HAP-1 (cell line): ENCODE data around the gene MRPL34.
A peak's percentile ranks its signal among the peaks of the same experiment; 100 is the strongest.
"Not testable (repeated sequence)": the region's sequence is repeated elsewhere in the genome, so short reads cannot be mapped to it uniquely, and the experiment has no call there.

Source experiments
- DNase-seq, 2 experiments: peaks; one replicate each; pipeline ENCODE4 v3.0.0-alpha.2; 2016 to 2020; ENCODE audit warnings: low spot score in 2 of 2
- H3K27me3 ChIP-seq: fragments of 250-450 bp; sonication (Bioruptor Pico); 2 replicates; pipeline ENCODE4 v1.5.1; 2020; ENCODE audit warnings: low read depth, mild to moderate bottlenecking, moderate library complexity
- H3K36me3 ChIP-seq: fragments of 250-450 bp; sonication (Bioruptor Pico); replicated peaks from 2 replicates; pipeline ENCODE4 v1.5.1; 2020; ENCODE audit warnings: mild to moderate bottlenecking
- H3K4me1 ChIP-seq: fragments of 250-450 bp; sonication (Bioruptor Pico); 2 replicates; pipeline ENCODE4 v1.5.1; 2020; ENCODE audit warnings: mild to moderate bottlenecking
- H3K4me3 ChIP-seq: fragments of 250-450 bp; sonication (Bioruptor Pico); 2 replicates; pipeline ENCODE4 v1.5.1; 2020; ENCODE audit warnings: mild to moderate bottlenecking, moderate library complexity
- H3K9me3 ChIP-seq: fragments of 250-450 bp; sonication (Bioruptor Pico); 2 replicates; pipeline ENCODE4 v1.5.1; 2020; ENCODE audit warnings: mild to moderate bottlenecking, moderate library complexity
- in situ Hi-C: fragments of 300-500 bp; cut with MboI; formaldehyde crosslinking; loops from 3 replicates; pipeline ENCODE4 v1.14.3; 2020; ENCODE audit warnings: low sequenced_read_pairs, inconsistent platforms, mixed read lengths

Gene MRPL34

DNA sequence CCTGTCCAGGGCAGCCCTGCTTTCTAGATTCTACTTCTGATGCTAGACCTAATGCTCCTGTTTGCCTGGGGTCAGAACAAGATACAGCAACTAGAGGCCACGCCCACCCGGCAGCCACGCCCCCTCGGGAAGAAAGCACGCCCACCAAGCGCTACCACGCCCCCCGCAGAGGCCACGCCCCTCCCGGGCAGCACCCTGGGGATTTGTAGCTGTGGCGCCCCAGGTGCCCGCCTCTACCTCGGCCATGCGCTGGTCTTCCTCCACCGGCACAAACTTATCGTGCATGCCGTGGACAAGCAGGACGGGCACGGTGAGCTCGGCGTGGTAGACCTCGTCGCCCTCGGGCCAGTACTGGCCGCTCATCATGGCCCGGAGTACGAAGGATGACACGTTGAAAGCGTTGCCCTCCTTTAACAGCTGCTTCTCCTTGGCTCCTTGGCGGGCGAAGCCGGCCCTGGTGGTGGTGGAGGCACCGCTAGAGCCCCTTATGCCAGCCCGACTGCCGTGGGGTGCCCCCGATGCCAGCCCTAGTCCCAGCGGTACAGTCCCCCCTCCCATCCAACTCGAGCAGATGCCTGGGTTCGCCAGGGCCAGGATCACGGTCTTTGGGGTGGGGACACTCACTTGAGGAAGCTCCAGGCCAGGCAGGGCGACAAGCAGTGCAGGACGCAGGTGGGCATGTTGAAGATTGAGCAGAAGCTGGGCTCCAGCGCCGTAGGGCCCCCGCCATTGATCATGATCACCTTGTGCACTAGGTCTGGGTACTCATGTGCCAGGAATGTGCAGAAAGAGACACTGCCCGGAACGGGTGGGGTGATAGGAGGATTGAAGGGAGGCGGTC, 11.4 kb upstream of the MRPL34 start:
- Histone ChIP-seq H3K4me1 (peaks cover 8% of the 10 kb centered on the region), H3K9me3 (peaks cover 4% of the 10 kb centered on the region; the same call in 1 of the 2 replicates), H3K27me3 (no peaks in the 10 kb centered on the region), H3K4me3 (no peak overlapping the region), H3K36me3 (peaks cover 12% of the 10 kb centered on the region)
- in situ Hi-C loops, result no loop called here
- DNase-seq, result peak in 1 of 2 experiments; percentile 83

DNA sequence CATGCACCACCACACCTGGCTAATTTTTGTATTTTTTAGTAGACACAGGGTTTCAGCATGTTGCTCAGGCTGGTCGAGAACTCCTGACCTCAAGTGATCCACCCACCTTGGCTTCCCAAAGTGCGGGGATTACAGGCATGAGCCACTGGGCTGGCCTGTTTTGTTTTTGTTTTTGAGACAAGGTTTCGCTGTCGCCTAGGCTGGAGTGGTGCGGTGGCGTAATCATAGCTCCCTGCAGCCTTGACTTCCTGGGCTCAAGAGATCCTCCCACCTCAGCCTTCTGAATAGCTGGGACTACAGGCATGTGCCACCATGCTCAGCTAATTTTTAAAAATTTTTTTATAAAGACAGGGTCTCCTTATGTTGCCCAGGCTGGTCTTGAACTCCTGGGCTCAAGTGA, 10.1 kb upstream of the MRPL34 start:
- H3K36me3 ChIP-seq, result peaks cover 12% of the 10 kb centered on the region
- H3K4me3 ChIP-seq, H3K9me3 ChIP-seq, H3K27me3 ChIP-seq, in situ Hi-C loops, H3K4me1 ChIP-seq, DNase-seq: not testable (repeated sequence)

DNA sequence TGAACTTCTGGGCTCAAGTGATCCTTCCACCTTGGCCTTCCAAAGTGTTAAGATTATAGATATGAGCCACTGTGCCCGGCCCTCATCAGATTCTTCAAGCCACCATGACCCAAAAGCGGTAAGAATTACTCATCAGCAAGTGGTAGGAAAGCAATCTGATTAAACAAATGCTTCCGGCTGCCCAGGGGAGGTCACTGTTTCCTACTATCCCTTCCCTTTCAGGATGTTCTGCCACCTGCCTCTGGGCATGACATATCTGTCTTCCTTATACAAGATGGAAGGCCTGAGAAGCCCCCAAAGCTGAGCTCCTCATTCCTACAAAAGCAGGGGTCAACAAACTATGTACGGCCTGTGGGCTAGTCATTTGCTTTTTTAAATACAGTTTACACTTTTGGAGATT, 9.4 kb upstream of the MRPL34 start:
- Histone ChIP-seq H3K27me3 (no peaks in the 10 kb centered on the region), H3K36me3 (peaks cover 12% of the 10 kb centered on the region), H3K4me3 (no peak overlapping the region), H3K9me3 (peaks cover 4% of the 10 kb centered on the region; the same call in 1 of the 2 replicates), H3K4me1 (peaks cover 8% of the 10 kb centered on the region)
- in situ Hi-C loops, result no loop called here
- DNase-seq, result no peak

DNA sequence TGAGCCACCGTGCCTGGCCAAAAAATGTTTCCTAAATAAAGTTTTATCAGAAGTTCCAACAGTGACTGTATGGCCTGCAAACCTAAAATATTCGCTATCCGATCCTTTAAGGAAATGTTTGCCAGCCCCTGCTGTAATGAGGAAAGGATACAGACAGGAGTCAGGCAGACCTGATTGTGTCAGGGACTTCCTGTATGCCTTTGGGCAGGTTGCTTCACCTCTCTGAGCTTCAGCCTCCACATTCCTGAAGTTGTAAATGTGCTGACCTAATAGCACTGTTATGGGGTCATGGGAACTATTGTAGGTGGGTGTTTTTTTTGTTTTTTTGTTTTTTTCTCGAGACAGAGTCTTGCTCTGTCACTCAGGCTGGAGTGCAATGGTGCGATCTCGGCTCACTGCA, 8.7 kb upstream of the MRPL34 start:
- H3K27me3 ChIP-seq, result no peaks in the 10 kb centered on the region
- no peak for DNase-seq
- peaks cover 4% of the 10 kb centered on the region; the same call in 1 of the 2 replicates for H3K9me3 ChIP-seq
- H3K36me3 ChIP-seq, result peaks cover 12% of the 10 kb centered on the region
- in situ Hi-C loops, result no loop called here
- H3K4me3 ChIP-seq, result no peak overlapping the region
- H3K4me1 ChIP-seq, result peaks cover 6% of the 10 kb centered on the region

- Histone ChIP-seq H3K36me3 (peaks cover 4% of the 10 kb centered on the region), H3K4me3 (no peak overlapping the region), H3K27me3 (no peaks in the 10 kb centered on the region), H3K4me1 (peaks cover 4% of the 10 kb centered on the region; the same call in 1 of the 2 replicates), H3K9me3 (peaks cover 4% of the 10 kb centered on the region; the same call in 1 of the 2 replicates)
- no peak for DNase-seq
- in situ Hi-C loops, result no loop called here
Observed at GRCh38 chr19:17300992-17301619, 4.6 kb upstream of the MRPL34 start.

GRCh38 chr19:17302391-17303166, 3.1 kb upstream of the MRPL34 start:
- no peak for DNase-seq
- Histone ChIP-seq H3K4me3 (peak overlapping the region; percentile 53), H3K27me3 (no peaks in the 10 kb centered on the region), H3K9me3 (peaks cover 4% of the 10 kb centered on the region; the same call in 1 of the 2 replicates), H3K4me1 (peaks cover 4% of the 10 kb centered on the region; the same call in 1 of the 2 replicates), H3K36me3 (peaks cover 4% of the 10 kb centered on the region; the same call in 1 of the 2 replicates)
- in situ Hi-C loops, result no loop called here

DNA sequence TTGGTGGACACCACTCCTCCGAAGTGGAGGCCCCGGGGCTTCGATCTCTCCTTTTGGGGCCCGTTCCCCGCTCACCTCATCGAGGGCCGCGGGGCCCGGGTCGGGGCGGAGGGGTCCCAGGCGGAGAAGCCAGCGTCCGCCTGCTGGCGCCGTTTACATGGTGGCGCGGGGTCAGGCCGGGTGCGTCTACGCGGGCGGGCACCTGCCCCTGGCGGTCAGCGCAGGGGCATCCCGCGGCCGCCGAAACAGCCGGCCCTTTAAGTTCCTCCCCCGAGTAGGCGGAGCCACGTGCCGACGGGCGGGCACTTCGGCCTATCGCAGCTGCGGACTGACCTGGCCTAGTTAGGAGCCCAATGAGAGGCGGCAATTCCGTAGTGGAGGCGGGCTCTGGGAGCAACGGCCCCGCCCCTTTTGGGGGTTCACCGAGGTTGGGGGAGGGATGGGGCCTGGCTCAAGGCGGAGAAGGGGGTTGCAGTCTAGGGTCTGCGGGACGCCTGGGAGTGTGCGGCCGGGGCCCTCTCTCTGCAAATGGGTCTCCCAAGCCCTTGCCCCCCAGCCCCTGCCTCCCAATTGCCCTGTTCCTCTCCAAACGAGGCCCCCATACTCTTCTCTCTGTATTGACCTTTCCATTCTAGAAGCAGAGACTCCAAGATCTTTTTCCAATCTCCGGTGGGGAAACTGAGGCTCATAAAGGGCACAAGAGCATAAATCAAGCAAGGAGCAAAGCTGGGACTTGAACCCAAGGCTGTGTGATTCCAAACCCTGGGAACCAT, 2.3 kb upstream of the MRPL34 start, which contains the start of gene ABHD8:
TSS of gene ABHD8 (minus strand) at position 259 of the 773 bp plus-strand sequence. CDS start 1,809 bp downstream, outside the sequence.
- peaks cover 4% of the 10 kb centered on the region; the same call in 1 of the 2 replicates for H3K4me1 ChIP-seq
- no peaks in the 10 kb centered on the region; the same call in 1 of the 2 replicates for H3K36me3 ChIP-seq
- in situ Hi-C loops, result no loop called here
- peaks cover under 1% of the 10 kb centered on the region; the same call in 1 of the 2 replicates for H3K9me3 ChIP-seq
- peak; percentile 84 to 97 for DNase-seq
- peak within 1 kb of the TSS; percentile 53 for H3K4me3 ChIP-seq
- H3K27me3 ChIP-seq, result no peaks in the 10 kb centered on the region

GRCh38 chr19:17303940-17304267, 1.8 kb upstream of the MRPL34 start:
- H3K36me3 ChIP-seq, result no peaks in the 10 kb centered on the region; the same call in 1 of the 2 replicates
- H3K9me3 ChIP-seq, result no peaks in the 10 kb centered on the region
- DNase-seq, result no peak
- in situ Hi-C loops, result no loop called here
- H3K4me3 ChIP-seq, result no peak overlapping the region
- H3K27me3 ChIP-seq, result no peaks in the 10 kb centered on the region
- H3K4me1 ChIP-seq, result peaks cover 4% of the 10 kb centered on the region; the same call in 1 of the 2 replicates

GRCh38 chr19:17304386-17305215, 1.1 kb upstream of the MRPL34 start:
- in situ Hi-C loops, result no loop called here

DNA sequence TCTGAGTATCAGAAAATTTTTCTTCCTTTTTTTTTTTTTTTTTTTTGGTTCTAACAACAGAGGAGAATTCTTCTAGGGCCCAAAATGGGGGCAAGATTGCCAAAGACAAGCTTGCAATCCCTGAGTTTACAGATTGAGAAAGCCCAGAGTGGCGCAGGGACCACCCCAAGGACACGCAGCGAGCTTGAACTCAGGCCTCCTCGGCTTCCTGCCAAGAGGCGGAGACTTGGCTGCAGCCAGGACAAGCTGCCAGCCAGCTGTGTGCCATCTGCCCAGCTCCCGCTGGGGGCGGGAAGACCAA, 506 bp upstream of the MRPL34 start:
- in situ Hi-C loops, result no loop called here
- Histone ChIP-seq H3K36me3 (no peaks in the 10 kb centered on the region; the same call in 1 of the 2 replicates), H3K9me3 (no peaks in the 10 kb centered on the region), H3K4me1 (peaks cover 5% of the 10 kb centered on the region), H3K4me3 (peak overlapping the region; percentile 3), H3K27me3 (no peaks in the 10 kb centered on the region)
- DNase-seq, result no peak

More at GRCh38 chr19:17304386-17305215, 1.1 kb upstream of the MRPL34 start:
- H3K27me3 ChIP-seq, result no peaks in the 10 kb centered on the region
- H3K9me3 ChIP-seq, result no peaks in the 10 kb centered on the region
- DNase-seq, result no peak
- H3K36me3 ChIP-seq, result no peaks in the 10 kb centered on the region; the same call in 1 of the 2 replicates
- peaks cover 4% of the 10 kb centered on the region; the same call in 1 of the 2 replicates for H3K4me1 ChIP-seq
- H3K4me3 ChIP-seq, result no peak overlapping the region

GRCh38 chr19:17306285-17306714, 628 bp downstream of the MRPL34 start:
- Histone ChIP-seq H3K4me1 (peaks cover 11% of the 10 kb centered on the region), H3K27me3 (no peaks in the 10 kb centered on the region), H3K4me3 (peak overlapping the region; percentile 79), H3K36me3 (no peaks in the 10 kb centered on the region), H3K9me3 (no peaks in the 10 kb centered on the region)
- in situ Hi-C loops, result no loop called here
- no peak for DNase-seq

DNA sequence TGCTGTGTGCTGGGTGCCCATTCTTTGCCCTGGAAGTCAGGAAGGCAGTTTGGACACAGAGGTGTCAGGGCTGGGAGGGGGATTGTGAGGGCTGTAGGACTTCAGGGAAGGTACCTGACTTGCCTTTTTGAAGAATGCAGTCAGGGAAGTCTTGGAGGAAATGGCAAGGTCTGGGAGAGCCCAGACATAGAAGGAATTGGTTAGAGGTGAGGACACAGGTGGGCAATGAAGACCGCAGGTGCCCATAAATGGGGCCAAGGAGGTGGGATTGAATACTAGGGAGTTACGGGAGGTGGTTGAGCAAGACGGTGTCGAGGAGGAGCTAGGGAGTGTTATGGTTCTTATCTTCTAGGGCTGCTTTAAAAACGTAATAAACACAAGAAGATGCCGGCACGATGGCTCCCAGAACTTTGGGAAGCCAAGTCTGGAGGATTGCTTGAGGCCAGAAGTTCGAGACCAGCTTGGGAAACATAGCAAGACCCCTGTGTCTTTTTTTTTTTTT, 2.3 kb downstream of the MRPL34 start:
- Histone ChIP-seq H3K36me3 (no peaks in the 10 kb centered on the region; the same call in 1 of the 2 replicates), H3K9me3 (no peaks in the 10 kb centered on the region), H3K4me1 (peaks cover 11% of the 10 kb centered on the region), H3K4me3 (no peak overlapping the region), H3K27me3 (no peaks in the 10 kb centered on the region)
- in situ Hi-C loops, result no loop called here
- DNase-seq, result no peak
